GM13976 (cell line): ENCODE data around the gene ABCG4.

Experiments
- DNase-seq: peaks from one replicate; pipeline ENCODE4 v3.0.0; 2012; ENCODE audit warnings: low spot score
- CTCF ChIP-seq: IDR thresholded peaks from 2 replicates; pipeline ENCODE4 v1.5.1; 2012; ENCODE audit warnings: borderline replicate concordance, mild to moderate bottlenecking; ENCODE audit not compliant: insufficient read depth; ENCODE audit errors: extremely low read depth, missing control alignments, control extremely low read depth
- in situ Hi-C: fragments of 300-500 bp; cut with MboI; formaldehyde crosslinking; loops from one replicate; pipeline ENCODE4 v1.12.0; 2022; ENCODE audit warnings: low sequenced_read_pairs, mixed read lengths, inconsistent platforms; ENCODE audit not compliant: unreplicated experiment

The ABCG4 gene

GRCh38 chr11:119144825-119145486 lies 3.9 kb upstream of the ABCG4 start:
- in situ Hi-C loops, result no loop called here
- peak; percentile 85 for DNase-seq
- TF ChIP-seq CTCF, result peak; percentile 45

GRCh38 chr11:119145551-119145950 lies 3.3 kb upstream of the ABCG4 start:
- in situ Hi-C loops, result no loop called here
- no peak for DNase-seq
- TF ChIP-seq CTCF, result no peak

GRCh38 chr11:119147604-119148333 lies 1.1 kb upstream of the ABCG4 start:
- in situ Hi-C loops, result no loop called here
- TF ChIP-seq CTCF, result no peak
- DNase-seq, result no peak

GRCh38 chr11:119148720-119149017 lies 183 bp upstream of the ABCG4 start:
- TF ChIP-seq CTCF, result no peak
- DNase-seq, result no peak
- in situ Hi-C loops, result no loop called here

DNA sequence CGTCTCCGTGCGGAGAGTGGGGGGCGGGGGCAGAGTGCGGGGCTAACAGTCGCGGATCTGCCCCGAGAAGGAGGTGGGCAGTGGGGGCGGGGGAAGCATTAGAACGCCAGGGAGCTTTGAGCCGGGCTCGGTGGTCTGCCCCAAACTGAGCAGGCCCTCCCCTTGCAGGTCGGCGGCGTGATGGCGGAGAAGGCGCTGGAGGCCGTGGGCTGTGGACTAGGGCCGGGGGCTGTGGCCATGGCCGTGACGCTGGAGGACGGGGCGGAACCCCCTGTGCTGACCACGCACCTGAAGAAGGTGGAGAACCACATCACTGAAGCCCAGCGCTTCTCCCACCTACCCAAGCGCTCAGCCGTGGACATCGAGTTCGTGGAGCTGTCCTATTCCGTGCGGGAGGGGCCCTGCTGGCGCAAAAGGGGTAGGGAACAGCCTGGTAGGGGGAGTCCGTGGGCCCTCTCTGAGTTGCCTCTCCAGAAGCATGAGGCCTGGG lies 979 bp downstream of the ABCG4 start:
- no peak for DNase-seq
- in situ Hi-C loops, result no loop called here
- no peak for TF ChIP-seq CTCF

DNA sequence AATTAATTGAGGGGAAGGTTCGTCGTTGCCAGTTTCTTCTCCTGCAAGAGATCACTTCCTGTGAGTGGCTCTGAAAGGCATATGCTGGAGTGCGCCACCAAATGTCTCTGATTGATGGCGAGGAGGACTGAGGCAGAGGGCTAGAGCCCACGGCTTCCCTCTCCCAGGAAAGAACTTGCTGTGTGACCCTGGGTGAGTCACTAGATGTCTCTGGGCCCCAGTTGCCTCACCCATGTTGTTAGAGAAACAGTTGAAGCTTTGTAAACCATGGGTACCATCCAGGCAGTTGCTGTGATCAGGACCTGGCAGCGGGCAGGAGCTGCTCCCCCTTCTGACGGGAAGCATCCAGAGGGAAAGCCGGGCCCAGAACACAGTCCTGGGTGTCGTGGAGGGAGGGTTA lies 3.2 kb downstream of the ABCG4 start:
- in situ Hi-C loops, result no loop called here
- DNase-seq, result no peak

More for the DNA sequence above, 3.2 kb downstream of the ABCG4 start:
- no peak for TF ChIP-seq CTCF
